PFSK-1 (cell line): ENCODE data around the gene CEMIP.

Source experiments
- FOXP2 ChIP-seq: optimal IDR thresholded peaks from 2 replicates; pipeline ENCODE3; 2011; ENCODE audit warnings: borderline replicate concordance, control low read depth, inconsistent platforms; ENCODE audit not compliant: insufficient read depth; ENCODE audit errors: extremely low read length, extremely low read depth
- POLR2AphosphoS5 ChIP-seq: IDR thresholded peaks from 2 replicates; pipeline ENCODE4 v1.6.1; 2012; ENCODE audit warnings: low read depth, mild to moderate bottlenecking, control low read depth, low read length, moderate library complexity
- REST ChIP-seq, 2 experiments: IDR thresholded peaks; 2 replicates each; pipeline versions ENCODE4 v1.6.1 to v1.8.0; 2011 to 2012; ENCODE audit warnings: low read depth in 2 of 2, low read length in 2 of 2, control low read depth in 1 of 2, inconsistent platforms in 1 of 2, mild to moderate bottlenecking in 1 of 2, moderate library complexity in 1 of 2; ENCODE audit not compliant: insufficient read depth in 1 of 2

GRCh38 chr15:80774486-80774885 lies 4.7 kb upstream of the CEMIP start:
- TF ChIP-seq POLR2AphosphoS5, result no peak
- no peak for TF ChIP-seq REST (IDR thresholded peaks at IDR 0.05; ENCODE audit: insufficient read depth in 1 of 2, low read depth in 2 of 2, low read length in 2 of 2)
- no peak for TF ChIP-seq FOXP2
